HCT116 (cell line): ENCODE data around the gene MTERF4. TPM values are rescaled to one million over a fixed set of nuclear protein-coding genes. Genes with fewer than 3 reads are reported as not detected.

ENCODE experiments used
- ATAC-seq: fragments of 200-7000 bp; cut with Tn5 transposase; 2 replicates; pipeline ENCODE4 v1.9.1; 2020; ENCODE audit warnings: mild to moderate bottlenecking, moderate library complexity
- BruUV-seq: library from RNA; stranded (reverse); fragments of 400-500 nt; replicated peaks from 2 replicates; lab custom pipeline; 2021; lab: Mats Ljungman, UMichigan
- CTCF ChIA-PET: fragments of 300-600 bp; sonication (Branson Sonifier 250); formaldehyde crosslinking; loops from one replicate; lab custom pipeline; 2021; ENCODE audit warnings: antibody characterized with exemption; lab: Charles Lee
- POLR2A ChIA-PET: fragments of 300-600, 350-600 bp; sonication (Branson Sonifier 250); formaldehyde crosslinking; loops from one replicate; lab custom pipeline; 2021; ENCODE audit warnings: antibody characterized with exemption; lab: Charles Lee
- RAD21 ChIA-PET, 2 experiments: fragments of 300-600 bp; sonication (Branson Sonifier 250); formaldehyde crosslinking; loops; one replicate each; lab custom pipeline; 2023; ENCODE audit warnings: low total read pairs in 2 of 2; ENCODE audit not compliant: uncharacterized antibody in 2 of 2, unreplicated experiment in 2 of 2, low non-redundant PET in 1 of 2; lab: Charles Lee
- DNase-seq: peaks from one replicate; pipeline ENCODE4 v3.0.0-alpha.2; 2010; ENCODE audit warnings: low read depth, low spot score
- H2AFZ ChIP-seq: fragments of 200-600 bp; shearing (Covaris generic), sonication (generic); 2 replicates; pipeline ENCODE4 v1.6.1; 2017; ENCODE audit warnings: low read depth, mixed run types, mixed read lengths, antibody characterized with exemption, low read length; ENCODE audit not compliant: poor library complexity, severe bottlenecking
- H3K27ac ChIP-seq: 2 replicates; pipeline ENCODE4 v1.5.1; 2012; ENCODE audit warnings: low read depth, low read length
- H3K27me3 ChIP-seq: fragments of 200-600 bp; sonication (generic); 2 replicates; pipeline ENCODE4 v1.6.1; 2016; ENCODE audit warnings: mixed run types, low read length, mixed read lengths; ENCODE audit not compliant: insufficient read depth
- H3K36me3 ChIP-seq, 2 experiments: fragments of 200-500 bp in 1 of 2; fragments of 200-600 bp in 1 of 2; sonication (Bioruptor generic) in 1 of 2; sonication (generic) in 1 of 2; 2 replicates each; pipeline versions ENCODE4 v1.5.1 to v1.6.1; 2014 to 2016; ENCODE audit warnings: low read length in 2 of 2, inconsistent platforms in 1 of 2, mixed read lengths in 1 of 2, mixed run types in 1 of 2; ENCODE audit not compliant: insufficient read depth in 2 of 2, control insufficient read depth in 1 of 2
- H3K4me1 ChIP-seq, 2 experiments: fragments of 200-600 bp in 1 of 2; sonication (generic) in 1 of 2; 2 replicates each; pipeline versions ENCODE4 v1.5.1 to v1.6.1; 2012 to 2017; ENCODE audit warnings: low read length in 2 of 2, inconsistent platforms in 1 of 2, mild to moderate bottlenecking in 1 of 2, mixed read lengths in 1 of 2, mixed run types in 1 of 2, moderate library complexity in 1 of 2; ENCODE audit not compliant: insufficient read depth in 2 of 2, control insufficient read depth in 1 of 2
- H3K4me2 ChIP-seq: fragments of 200-600 bp; sonication (generic); 2 replicates; pipeline ENCODE4 v1.6.1; 2017; ENCODE audit warnings: mixed run types, low read length, mixed read lengths
- H3K4me3 ChIP-seq, 2 experiments: fragments of 200-600 bp in 1 of 2; sonication (generic) in 1 of 2; replicated peaks in 1 of 2; 2 replicates each; pipeline ENCODE4 v1.5.1; 2011 to 2016; ENCODE audit warnings: low read length in 2 of 2, control low read depth in 1 of 2, low read depth in 1 of 2, mild to moderate bottlenecking in 1 of 2, mixed read lengths in 1 of 2, mixed run types in 1 of 2
- H3K79me2 ChIP-seq: fragments of 200-600 bp; sonication (generic); 2 replicates; pipeline ENCODE4 v1.6.1; 2017; ENCODE audit warnings: mild to moderate bottlenecking, mixed run types, low read length, moderate library complexity, mixed read lengths; ENCODE audit not compliant: insufficient read depth
- H3K9ac ChIP-seq: fragments of 200-600 bp; sonication (generic); 2 replicates; pipeline ENCODE4 v1.6.1; 2016; ENCODE audit warnings: low read length, mixed read lengths
- H3K9me2 ChIP-seq: fragments of 200-600 bp; sonication (generic), shearing (Covaris generic); 2 replicates; pipeline ENCODE4 v1.6.1; 2017; ENCODE audit warnings: mixed run types, mild to moderate bottlenecking, moderate library complexity; ENCODE audit not compliant: insufficient read depth
- H3K9me3 ChIP-seq, 2 experiments: fragments of 200-500 bp in 1 of 2; fragments of 200-600 bp in 1 of 2; sonication (Bioruptor generic) in 1 of 2; sonication (generic) in 1 of 2; 2 replicates each; pipeline ENCODE4 v1.6.1; 2014 to 2017; ENCODE audit warnings: low read length in 2 of 2, mixed read lengths in 2 of 2, inconsistent platforms in 1 of 2, low read depth in 1 of 2, mild to moderate bottlenecking in 1 of 2, mixed run types in 1 of 2, moderate library complexity in 1 of 2; ENCODE audit not compliant: control insufficient read depth in 1 of 2, insufficient read depth in 1 of 2
- H4K20me1 ChIP-seq: fragments of 200-600 bp; sonication (generic), shearing (Covaris generic); 2 replicates; pipeline ENCODE4 v1.6.1; 2017; ENCODE audit warnings: mixed run types, mild to moderate bottlenecking, moderate library complexity; ENCODE audit not compliant: insufficient read depth
- CBX3 ChIP-seq: IDR thresholded peaks from 2 replicates; pipeline ENCODE4 v1.6.1; 2012; ENCODE audit warnings: low read depth
- ELF1 ChIP-seq: IDR thresholded peaks from 2 replicates; pipeline ENCODE4 v1.6.1; 2012; ENCODE audit warnings: low read depth, borderline replicate concordance
- EZH2 ChIP-seq: fragments of 200-600 bp; sonication (generic); IDR thresholded peaks from 2 replicates; pipeline ENCODE4 v1.6.1; 2017; ENCODE audit warnings: antibody characterized with exemption, mixed run types
- RAD21 ChIP-seq: IDR thresholded peaks from 2 replicates; pipeline ENCODE4 v1.6.1; 2012; ENCODE audit warnings: low read depth, mild to moderate bottlenecking
- SIN3A ChIP-seq: IDR thresholded peaks from 2 replicates; pipeline ENCODE4 v1.6.1; 2012; ENCODE audit warnings: low read depth
- SRF ChIP-seq: IDR thresholded peaks from 2 replicates; pipeline ENCODE4 v1.6.1; 2012; ENCODE audit warnings: low read depth
- intact Hi-C: fragments of 100-400 bp; cut with micrococcal nuclease; formaldehyde crosslinking; loops from 2 replicates; pipeline ENCODE4 v1.10.0; 2022
- total RNA-seq: library from RNA; stranded (reverse); gene quantifications from one replicate; pipeline ENCODE4 v1.2.1, GENCODE V29; 2021; ENCODE audit not compliant: unreplicated experiment
- TF ChIP-seq, protein P1 (sequence below): IDR thresholded peaks from 2 replicates; pipeline ENCODE4 v1.6.1; 2012

Gene MTERF4
- total RNA-seq, 1 experiment from 2014 or later, result 25.5 TPM

DNA sequence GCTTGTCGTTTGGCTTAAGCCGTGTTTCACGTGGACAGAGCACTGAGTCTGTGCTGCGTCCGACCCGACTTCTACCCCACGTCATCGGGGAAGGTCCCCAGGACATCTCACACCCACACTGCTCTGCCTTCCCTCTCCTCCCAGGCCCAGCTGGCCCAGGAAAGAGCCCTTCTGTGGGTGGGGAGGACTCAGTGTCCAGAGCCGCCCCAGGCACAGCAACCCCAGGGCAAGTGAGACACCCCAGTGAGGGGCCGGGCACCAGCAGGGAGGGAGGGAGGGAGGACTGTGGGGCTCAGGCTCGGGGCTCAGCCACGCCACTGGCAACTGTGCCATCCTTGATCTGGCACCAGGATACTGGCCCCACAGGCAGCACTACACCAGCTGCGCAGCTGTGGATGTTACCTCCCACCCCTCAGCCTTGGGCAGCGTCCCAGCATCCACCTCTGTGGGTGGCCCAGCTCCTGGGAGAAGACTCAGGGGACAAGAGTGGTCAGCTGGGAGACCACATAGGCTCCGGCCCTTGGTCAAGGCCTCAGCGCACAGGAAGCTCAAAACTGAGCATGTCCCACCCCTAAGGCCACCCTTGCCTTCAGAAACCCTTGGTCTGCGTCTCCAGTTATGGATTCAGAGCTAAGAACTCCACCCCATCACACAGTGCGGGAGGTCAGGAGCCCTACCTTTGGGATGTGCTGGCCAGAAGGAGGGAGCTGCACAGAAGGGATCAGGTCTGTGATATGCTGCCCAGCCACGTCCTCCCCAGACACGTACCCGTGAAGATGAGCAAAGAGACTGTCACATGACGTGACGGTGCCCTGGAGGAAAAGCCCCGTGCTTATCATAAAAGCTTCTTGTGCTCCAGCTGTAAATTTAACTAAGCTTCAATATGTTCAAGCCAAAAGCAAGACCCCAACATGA lies 35.4 kb upstream of the MTERF4 start (continued):
- TF ChIP-seq RAD21 (no peak), SIN3A (no peak), EZH2 (no peak), CBX3 (no peak), SRF (no peak)
- TF ChIP-seq, protein P1, sequence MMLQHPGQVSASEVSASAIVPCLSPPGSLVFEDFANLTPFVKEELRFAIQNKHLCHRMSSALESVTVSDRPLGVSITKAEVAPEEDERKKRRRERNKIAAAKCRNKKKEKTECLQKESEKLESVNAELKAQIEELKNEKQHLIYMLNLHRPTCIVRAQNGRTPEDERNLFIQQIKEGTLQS, result no peak

GRCh38 chr2:241136661-241137260 lies 34.7 kb upstream of the MTERF4 start:
- no TSS peak for BruUV-seq
- DNase-seq (no peak), ATAC-seq (no peak)
- POLR2A ChIA-PET, result interaction anchor here (1.3 kb wide), 1 partner anchor 12 kb away, joined by 3 read pairs; the partner anchor contains the start of gene PASK
- peaks cover 3 to 6% of the 10 kb centered on the region in 2 experiments; a peak in 2 of 4 replicates for H3K36me3 ChIP-seq
- no peak overlapping the region for H3K4me2 ChIP-seq
- H3K79me2 ChIP-seq, result no peaks in the 10 kb centered on the region
- CTCF ChIA-PET, result no interaction called here
- no peak for TF ChIP-seq ELF1
- no peak overlapping the region for H3K9ac ChIP-seq
- H4K20me1 ChIP-seq, result no peaks in the 10 kb centered on the region
- intact Hi-C loops, result no loop called here
- no peaks in the 10 kb centered on the region for H3K9me2 ChIP-seq
- RAD21 ChIA-PET, result no interaction called here
- H3K9me3 ChIP-seq, result no peaks in the 10 kb centered on the region
- no peaks in the 10 kb centered on the region for H3K4me1 ChIP-seq
- H3K27me3 ChIP-seq, result no peaks in the 10 kb centered on the region
- no peak overlapping the region for H2AFZ ChIP-seq
- H3K4me3 ChIP-seq, result no peak overlapping the region
- H3K27ac ChIP-seq, result no peak overlapping the region
